HepG2 (cell line): ENCODE measurements around the gene GDI1. TPM values are rescaled to one million over a fixed set of nuclear protein-coding genes. Genes with fewer than 3 reads are reported as not detected.

Experiments used
- CHD4 ChIP-seq: fragments of 200-600 bp; sonication (generic); IDR thresholded peaks from 2 replicates; pipeline ENCODE4 v1.7.0; 2017; ENCODE audit warnings: mild to moderate bottlenecking, low read length, borderline replicate concordance
- DNMT3B ChIP-seq: conservative IDR thresholded peaks from 2 replicates; pipeline ENCODE4 v1.6.1; 2016; ENCODE audit warnings: missing biosample characterization, control low read depth
- FOXO4 ChIP-seq: sonication (generic); formaldehyde crosslinking; conservative IDR thresholded peaks from 2 replicates; pipeline ENCODE4 v1.8.1; 2023; ENCODE audit warnings: missing genetic modification reagents
- GABPB1 ChIP-seq: IDR thresholded peaks from 2 replicates; pipeline ENCODE4 v1.6.1; 2016; ENCODE audit warnings: mild to moderate bottlenecking, missing genetic modification reagents, moderate library complexity, missing compliant biosample characterization
- HOXA3 ChIP-seq: sonication (generic); formaldehyde crosslinking; IDR thresholded peaks from 2 replicates; pipeline ENCODE4 v1.5.0; 2020; ENCODE audit warnings: missing genetic modification reagents
- IRF9 ChIP-seq: sonication (generic); formaldehyde crosslinking; IDR thresholded peaks from 2 replicates; pipeline ENCODE4 v1.8.0; 2022; ENCODE audit warnings: missing genetic modification reagents, mild to moderate bottlenecking, borderline replicate concordance
- KAT8 ChIP-seq: IDR thresholded peaks from 2 replicates; pipeline ENCODE4 v1.6.1; 2016; ENCODE audit warnings: missing genetic modification reagents, missing compliant biosample characterization
- NR2F1 ChIP-seq, 2 experiments: fragments of 450-650 bp in 1 of 2; formaldehyde crosslinking in 1 of 2; IDR thresholded peaks; 2 replicates each; pipeline versions ENCODE4 v1.5.0 to v1.6.1; 2016 to 2020; ENCODE audit warnings: mild to moderate bottlenecking in 1 of 2, missing compliant biosample characterization in 1 of 2, missing genetic modification reagents in 1 of 2, moderate library complexity in 1 of 2
- PBX2 ChIP-seq: IDR thresholded peaks from 2 replicates; pipeline ENCODE4 v1.6.1; 2016; ENCODE audit warnings: control low read depth
- PCBP2 ChIP-seq: fragments of 200-400 bp; formaldehyde crosslinking; optimal IDR thresholded peaks from 2 replicates; pipeline ENCODE3; 2018; ENCODE audit warnings: low read length, low read depth; ENCODE audit not compliant: poor library complexity, severe bottlenecking
- POLR2G ChIP-seq: fragments of 200-400 bp; formaldehyde crosslinking; IDR thresholded peaks from 2 replicates; pipeline ENCODE4 v1.6.1; 2018; ENCODE audit warnings: mild to moderate bottlenecking, low read depth, low read length, moderate library complexity
- REPIN1 ChIP-seq: sonication (generic); formaldehyde crosslinking; IDR thresholded peaks from 2 replicates; pipeline ENCODE4 v1.8.0; 2022; ENCODE audit warnings: missing genetic modification reagents, low read depth, mild to moderate bottlenecking, borderline replicate concordance
- SP2 ChIP-seq: sonication (generic); formaldehyde crosslinking; IDR thresholded peaks from 2 replicates; pipeline ENCODE4 v1.5.1; 2020; ENCODE audit warnings: mild to moderate bottlenecking, missing genetic modification reagents
- TAF1 ChIP-seq: sonication (generic); formaldehyde crosslinking; IDR thresholded peaks from 2 replicates; pipeline ENCODE4 v1.4.0; 2020; ENCODE audit warnings: missing genetic modification reagents
- TEAD2 ChIP-seq: sonication (generic); formaldehyde crosslinking; IDR thresholded peaks from 2 replicates; pipeline ENCODE4 v1.9.0; 2021; ENCODE audit warnings: missing genetic modification reagents
- THRA ChIP-seq: sonication (generic); formaldehyde crosslinking; IDR thresholded peaks from 2 replicates; pipeline ENCODE4 v1.4.0; 2020; ENCODE audit warnings: missing genetic modification reagents, borderline replicate concordance
- polyA plus RNA-seq, 8 experiments: library from polyadenylated mRNA; depleted of rRNA in 3 of 8; stranded (reverse) in 7 of 8; unstranded in 1 of 8; fragments of >200 nt; fragmentation: Illumina TruSeq in 4 of 8; extraction: Trizol in 4 of 8; gene quantifications; 2 replicates each; pipeline versions ENCODE4 v1.2.1 to v1.2.3, GENCODE V29; 2011 to 2016; ENCODE audit warnings: low read depth in 4 of 8, missing spikeins in 1 of 8, mixed read lengths in 1 of 8; ENCODE audit not compliant: insufficient read depth in 1 of 8
- total RNA-seq, 5 experiments: library from RNA; depleted of rRNA; stranded (reverse); fragments of >200 nt; fragmentation: Illumina TruSeq; extraction: Trizol; gene quantifications; 2 replicates each; pipeline ENCODE4 v1.2.3, GENCODE V29; 2016; ENCODE audit warnings: low read depth in 1 of 5
- TF ChIP-seq, protein P1 (sequence below): sonication (generic); formaldehyde crosslinking; IDR thresholded peaks from 2 replicates; pipeline ENCODE4 v1.4.0; 2020; ENCODE audit warnings: missing genetic modification reagents
- TF ChIP-seq, protein P2 (sequence below), 2 experiments: sonication (generic) in 1 of 2; formaldehyde crosslinking in 1 of 2; IDR thresholded peaks; 2 replicates each; pipeline versions ENCODE4 v1.6.1 to v1.9.0; 2014 to 2022; ENCODE audit warnings: antibody characterized with exemption in 1 of 2, borderline replicate concordance in 1 of 2, inconsistent platforms in 1 of 2, low read depth in 1 of 2, missing genetic modification reagents in 1 of 2

The GDI1 gene
- total and polyA plus RNA-seq, 2 of the 13 experiments (the other 11 are each of a cell fraction or from before 2014, with no cell fraction given): 17.4 to 105 TPM

GRCh38 chrX:154486052-154486395 is 49.1 kb downstream of the GDI1 start (continued):
- no peak for TF ChIP-seq THRA (CRISPR knock-in tag)
- TF ChIP-seq KAT8 (CRISPR knock-in tag): no peak
- no peak for TF ChIP-seq TAF1 (CRISPR knock-in tag)
- peak; percentile 42; the same call in 1 of the 2 replicates for TF ChIP-seq GABPB1 (CRISPR knock-in tag)
- no peak for TF ChIP-seq REPIN1 (CRISPR knock-in tag)
- TF ChIP-seq CHD4: no peak
- TF ChIP-seq HOXA3 (CRISPR knock-in tag): no peak
- no peak for TF ChIP-seq FOXO4
- TF ChIP-seq, protein P1, sequence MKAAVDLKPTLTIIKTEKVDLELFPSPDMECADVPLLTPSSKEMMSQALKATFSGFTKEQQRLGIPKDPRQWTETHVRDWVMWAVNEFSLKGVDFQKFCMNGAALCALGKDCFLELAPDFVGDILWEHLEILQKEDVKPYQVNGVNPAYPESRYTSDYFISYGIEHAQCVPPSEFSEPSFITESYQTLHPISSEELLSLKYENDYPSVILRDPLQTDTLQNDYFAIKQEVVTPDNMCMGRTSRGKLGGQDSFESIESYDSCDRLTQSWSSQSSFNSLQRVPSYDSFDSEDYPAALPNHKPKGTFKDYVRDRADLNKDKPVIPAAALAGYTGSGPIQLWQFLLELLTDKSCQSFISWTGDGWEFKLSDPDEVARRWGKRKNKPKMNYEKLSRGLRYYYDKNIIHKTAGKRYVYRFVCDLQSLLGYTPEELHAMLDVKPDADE (CRISPR knock-in tag): 0 out of 2 replicates have a peak, but pooled peaks have one; percentile 40
- no peak for TF ChIP-seq NR2F1 (CRISPR knock-in tag; IDR thresholded peaks at IDR 0.05)
- TF ChIP-seq IRF9: no peak
- no peak for TF ChIP-seq DNMT3B
- no peak for TF ChIP-seq PCBP2
- TF ChIP-seq, protein P2, sequence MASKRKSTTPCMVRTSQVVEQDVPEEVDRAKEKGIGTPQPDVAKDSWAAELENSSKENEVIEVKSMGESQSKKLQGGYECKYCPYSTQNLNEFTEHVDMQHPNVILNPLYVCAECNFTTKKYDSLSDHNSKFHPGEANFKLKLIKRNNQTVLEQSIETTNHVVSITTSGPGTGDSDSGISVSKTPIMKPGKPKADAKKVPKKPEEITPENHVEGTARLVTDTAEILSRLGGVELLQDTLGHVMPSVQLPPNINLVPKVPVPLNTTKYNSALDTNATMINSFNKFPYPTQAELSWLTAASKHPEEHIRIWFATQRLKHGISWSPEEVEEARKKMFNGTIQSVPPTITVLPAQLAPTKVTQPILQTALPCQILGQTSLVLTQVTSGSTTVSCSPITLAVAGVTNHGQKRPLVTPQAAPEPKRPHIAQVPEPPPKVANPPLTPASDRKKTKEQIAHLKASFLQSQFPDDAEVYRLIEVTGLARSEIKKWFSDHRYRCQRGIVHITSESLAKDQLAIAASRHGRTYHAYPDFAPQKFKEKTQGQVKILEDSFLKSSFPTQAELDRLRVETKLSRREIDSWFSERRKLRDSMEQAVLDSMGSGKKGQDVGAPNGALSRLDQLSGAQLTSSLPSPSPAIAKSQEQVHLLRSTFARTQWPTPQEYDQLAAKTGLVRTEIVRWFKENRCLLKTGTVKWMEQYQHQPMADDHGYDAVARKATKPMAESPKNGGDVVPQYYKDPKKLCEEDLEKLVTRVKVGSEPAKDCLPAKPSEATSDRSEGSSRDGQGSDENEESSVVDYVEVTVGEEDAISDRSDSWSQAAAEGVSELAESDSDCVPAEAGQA (IDR thresholded peaks at IDR 0.05; ENCODE audit: low read depth): no peak
- TF ChIP-seq, protein P2 (CRISPR knock-in tag; IDR thresholded peaks at IDR 0.05; ENCODE audit: borderline replicate concordance): 0 out of 2 replicates have a peak, but pooled peaks have one; percentile 34
- no peak for TF ChIP-seq SP2 (CRISPR knock-in tag)
- no peak for TF ChIP-seq POLR2G
- TF ChIP-seq TEAD2 (CRISPR knock-in tag): no peak
- TF ChIP-seq PBX2 (CRISPR knock-in tag): no peak
